ENCODE measurements around the gene CARS2.

Gene CARS2

DNA sequence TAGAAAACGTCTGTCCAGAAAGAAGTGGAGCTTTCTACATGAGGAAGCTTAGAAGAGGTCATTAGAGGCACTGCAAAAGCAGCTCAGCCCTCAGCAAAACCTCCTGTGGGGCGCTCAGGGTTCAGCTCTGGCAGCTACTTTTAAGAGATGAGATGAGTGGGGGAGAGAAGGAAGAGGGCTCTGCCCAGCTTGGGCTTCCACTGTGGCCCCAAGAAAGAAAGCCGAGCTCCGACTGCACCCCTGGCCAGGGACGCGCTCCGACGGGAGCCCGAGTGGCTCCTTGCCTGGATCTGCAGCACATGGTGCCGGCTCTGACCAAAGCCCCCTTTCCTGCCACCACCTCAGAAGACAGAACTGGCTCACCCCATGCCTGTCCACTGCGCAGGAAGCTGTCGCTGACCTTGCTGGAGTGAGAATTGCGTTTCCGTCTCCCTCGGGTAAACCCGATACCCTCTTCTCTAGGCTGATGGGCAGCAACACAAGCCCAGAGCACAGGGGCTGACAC is 54.1 kb downstream of the CARS2 start:
- no peaks in the 10 kb centered on the region for H3K27me3 ChIP-seq (ENCODE audit: low read length)
- no peak overlapping the region for H3K27ac ChIP-seq (ENCODE audit: low read depth, low read length)
- H4K20me1 ChIP-seq (ENCODE audit: low read depth, low read length) = no peaks in the 10 kb centered on the region; the same call in 1 of the 2 replicates
- H3K4me3 ChIP-seq (ENCODE audit: insufficient read depth, low read length, poor library complexity, severe bottlenecking) = no peak overlapping the region
- no peaks in the 10 kb centered on the region for H3K9me3 ChIP-seq (ENCODE audit: insufficient read depth, low read length)
- H2AFZ ChIP-seq (ENCODE audit: low read depth, low read length, severe bottlenecking) = no peak overlapping the region
- H3K36me3 ChIP-seq (ENCODE audit: low read length) = 0 out of 2 replicates have a peak, but pooled peaks cover 3% of the 10 kb centered on the region
- peaks cover 5% of the 10 kb centered on the region; the same call in 1 of the 2 replicates for H3K79me2 ChIP-seq (ENCODE audit: insufficient read depth, low read length)
- no peak overlapping the region for H3K9ac ChIP-seq (ENCODE audit: low read length)
- TF ChIP-seq, protein P1, sequence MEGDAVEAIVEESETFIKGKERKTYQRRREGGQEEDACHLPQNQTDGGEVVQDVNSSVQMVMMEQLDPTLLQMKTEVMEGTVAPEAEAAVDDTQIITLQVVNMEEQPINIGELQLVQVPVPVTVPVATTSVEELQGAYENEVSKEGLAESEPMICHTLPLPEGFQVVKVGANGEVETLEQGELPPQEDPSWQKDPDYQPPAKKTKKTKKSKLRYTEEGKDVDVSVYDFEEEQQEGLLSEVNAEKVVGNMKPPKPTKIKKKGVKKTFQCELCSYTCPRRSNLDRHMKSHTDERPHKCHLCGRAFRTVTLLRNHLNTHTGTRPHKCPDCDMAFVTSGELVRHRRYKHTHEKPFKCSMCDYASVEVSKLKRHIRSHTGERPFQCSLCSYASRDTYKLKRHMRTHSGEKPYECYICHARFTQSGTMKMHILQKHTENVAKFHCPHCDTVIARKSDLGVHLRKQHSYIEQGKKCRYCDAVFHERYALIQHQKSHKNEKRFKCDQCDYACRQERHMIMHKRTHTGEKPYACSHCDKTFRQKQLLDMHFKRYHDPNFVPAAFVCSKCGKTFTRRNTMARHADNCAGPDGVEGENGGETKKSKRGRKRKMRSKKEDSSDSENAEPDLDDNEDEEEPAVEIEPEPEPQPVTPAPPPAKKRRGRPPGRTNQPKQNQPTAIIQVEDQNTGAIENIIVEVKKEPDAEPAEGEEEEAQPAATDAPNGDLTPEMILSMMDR (IDR thresholded peaks at IDR 0.05; ENCODE audit: insufficient read depth, low read length, poor library complexity, severe bottlenecking) = no peak
- TF ChIP-seq EZH2phosphoT487 (conservative IDR thresholded peaks at IDR 0.05; ENCODE audit: low read length) = no peak
- H3K4me2 ChIP-seq (ENCODE audit: low read depth, low read length, poor library complexity, severe bottlenecking) = no peak overlapping the region
- H3K9me2 ChIP-seq (replicated peaks; ENCODE audit: insufficient read depth, low read length) = no peaks in the 10 kb centered on the region
- H3F3A ChIP-seq (ENCODE audit: insufficient read depth) = no peaks in the 10 kb centered on the region

GRCh38 chr13:110651271-110651670 is 54.6 kb downstream of the CARS2 start:
- no peak for TF ChIP-seq EZH2phosphoT487 (conservative IDR thresholded peaks at IDR 0.05; ENCODE audit: low read length)
- TF ChIP-seq, protein P1 (IDR thresholded peaks at IDR 0.05; ENCODE audit: insufficient read depth, low read length, poor library complexity, severe bottlenecking) = no peak
- Histone ChIP-seq H3K4me3 (ENCODE audit: insufficient read depth, low read length, poor library complexity, severe bottlenecking) (no peak overlapping the region), H3F3A (ENCODE audit: insufficient read depth) (no peaks in the 10 kb centered on the region), H4K20me1 (ENCODE audit: low read depth, low read length) (no peaks in the 10 kb centered on the region; the same call in 1 of the 2 replicates), H3K79me2 (ENCODE audit: insufficient read depth, low read length) (peaks cover 5% of the 10 kb centered on the region; the same call in 1 of the 2 replicates), H2AFZ (ENCODE audit: low read depth, low read length, severe bottlenecking) (no peak overlapping the region), H3K36me3 (ENCODE audit: low read length) (0 out of 2 replicates have a peak, but pooled peaks cover 3% of the 10 kb centered on the region), H3K27ac (ENCODE audit: low read depth, low read length) (no peak overlapping the region), H3K9me3 (ENCODE audit: insufficient read depth, low read length) (no peaks in the 10 kb centered on the region), H3K4me2 (ENCODE audit: low read depth, low read length, poor library complexity, severe bottlenecking) (no peak overlapping the region), H3K9me2 (replicated peaks; ENCODE audit: insufficient read depth, low read length) (no peaks in the 10 kb centered on the region), H3K9ac (ENCODE audit: low read length) (no peak overlapping the region), H3K27me3 (ENCODE audit: low read length) (no peaks in the 10 kb centered on the region)

- H4K20me1 ChIP-seq (ENCODE audit: low read depth, low read length) = no peaks in the 10 kb centered on the region; the same call in 1 of the 2 replicates
Measured at GRCh38 chr13:110650436-110650835, 55.5 kb downstream of the CARS2 start.

More at GRCh38 chr13:110650436-110650835, 55.5 kb downstream of the CARS2 start:
- no peaks in the 10 kb centered on the region for H3K9me3 ChIP-seq (ENCODE audit: insufficient read depth, low read length)
- H3K79me2 ChIP-seq (ENCODE audit: insufficient read depth, low read length) = peaks cover 5% of the 10 kb centered on the region; the same call in 1 of the 2 replicates
- no peaks in the 10 kb centered on the region for H3K36me3 ChIP-seq (ENCODE audit: low read length)
- no peak overlapping the region for H3K27ac ChIP-seq (ENCODE audit: low read depth, low read length)
- no peak overlapping the region for H3K4me3 ChIP-seq (ENCODE audit: insufficient read depth, low read length, poor library complexity, severe bottlenecking)
- H3K4me2 ChIP-seq (ENCODE audit: low read depth, low read length, poor library complexity, severe bottlenecking) = no peak overlapping the region
- H2AFZ ChIP-seq (ENCODE audit: low read depth, low read length, severe bottlenecking) = no peak overlapping the region
- no peaks in the 10 kb centered on the region for H3F3A ChIP-seq (ENCODE audit: insufficient read depth)
- no peaks in the 10 kb centered on the region for H3K9me2 ChIP-seq (replicated peaks; ENCODE audit: insufficient read depth, low read length)
- no peaks in the 10 kb centered on the region for H3K27me3 ChIP-seq (ENCODE audit: low read length)
- no peak for TF ChIP-seq EZH2phosphoT487 (conservative IDR thresholded peaks at IDR 0.05; ENCODE audit: low read length)
- TF ChIP-seq, protein P1 (IDR thresholded peaks at IDR 0.05; ENCODE audit: insufficient read depth, low read length, poor library complexity, severe bottlenecking) = no peak
- H3K9ac ChIP-seq (ENCODE audit: low read length) = no peak overlapping the region
